ENCODE measurements around the gene SACM1L. TPM values are rescaled to one million over a fixed set of nuclear protein-coding genes. Genes with fewer than 3 reads are reported as not detected.

SACM1L gene
- total and polyA plus RNA-seq, 2 donors (not counting 3 experiments of a cell fraction or from before 2014, with no cell fraction given) = 11.9 to 39.9 TPM

GRCh38 chr3:45754461-45754860 lies 65.3 kb downstream of the SACM1L start:
- no TSS peak for BruUV-seq (replicated peaks)

More at GRCh38 chr3:45754461-45754860, 65.3 kb downstream of the SACM1L start:
- intact Hi-C loops (cut with micrococcal nuclease) = no loop called here
- no peak for TF ChIP-seq CTCF (IDR thresholded peaks at IDR 0.05; ENCODE audit: extremely low read depth in 1 of 2, insufficient read depth in 1 of 2, low read depth in 1 of 2, low read length in 2 of 2)
- TF ChIP-seq MYC (IDR thresholded peaks at IDR 0.05; ENCODE audit: low read depth, low read length) = no peak
- TF ChIP-seq GATA2 (IDR thresholded peaks at IDR 0.05; ENCODE audit: insufficient read depth, insufficient read length, low read depth, low read length) = no peak
- no peak for TF ChIP-seq JUN (IDR thresholded peaks at IDR 0.05; ENCODE audit: borderline replicate concordance, insufficient read depth, insufficient read length, low read depth)
- no peak for TF ChIP-seq EZH2 (IDR thresholded peaks at IDR 0.05; ENCODE audit: borderline replicate concordance, low read depth, low read length, severe bottlenecking)
- no peak for TF ChIP-seq MAX (IDR thresholded peaks at IDR 0.05; ENCODE audit: insufficient read depth, insufficient read length)
- TF ChIP-seq POLR2A (IDR thresholded peaks at IDR 0.05; ENCODE audit: low read depth, low read length) = no peak
- no peak for TF ChIP-seq POLR2AphosphoS5 (IDR thresholded peaks at IDR 0.05; ENCODE audit: insufficient read depth, low read depth, low read length)
- no peak for TF ChIP-seq FOS (IDR thresholded peaks at IDR 0.05; ENCODE audit: borderline replicate concordance, insufficient read depth, low read length)
- no peak overlapping the region for H3K27ac ChIP-seq (ENCODE audit: insufficient read depth, low read depth, low read length)
- H3K9me3 ChIP-seq (replicated peaks; ENCODE audit: control insufficient read depth, insufficient read depth, low read length) = no peaks in the 10 kb centered on the region
- dilution Hi-C loops (cut with MboI; ENCODE audit: extremely low pct_ligation_motif_present, low sequenced_read_pairs) = no loop called here
- no peaks in the 10 kb centered on the region for H3K36me3 ChIP-seq (ENCODE audit: control insufficient read depth in 2 of 2, extremely low read depth in 1 of 2, insufficient read depth in 2 of 2, low read length in 2 of 2)
- CTCF ChIA-PET = no interaction called here
- no peak overlapping the region for H2AFZ ChIP-seq (ENCODE audit: low read depth, low read length)
- no peak overlapping the region for H3K4me3 ChIP-seq (replicated peaks in 1 of 3; ENCODE audit: insufficient read depth in 1 of 3, low read depth in 1 of 3, low read length in 3 of 3)
- H3K9ac ChIP-seq (replicated peaks; ENCODE audit: extremely low read depth, insufficient read depth, low read length) = no peak overlapping the region
- H3K4me2 ChIP-seq (ENCODE audit: insufficient read depth, low read length) = no peak overlapping the region
- no peaks in the 10 kb centered on the region for H3K79me2 ChIP-seq (ENCODE audit: control insufficient read depth, insufficient read depth, low read length)
- POLR2A ChIA-PET = no interaction called here
- DNase-seq (ENCODE audit: low read depth, low spot score) (no peak), FAIRE-seq (no peak)
- H3K9me1 ChIP-seq (replicated peaks; ENCODE audit: control insufficient read depth, extremely low read depth, insufficient read depth, low read length) = no peaks in the 10 kb centered on the region
- H4K20me1 ChIP-seq (replicated peaks; ENCODE audit: control insufficient read depth, extremely low read depth, insufficient read depth, low read length) = no peaks in the 10 kb centered on the region
- H3K4me1 ChIP-seq (ENCODE audit: control insufficient read depth, extremely low read depth, insufficient read depth, low read length) = no peaks in the 10 kb centered on the region
- H3K27me3 ChIP-seq (ENCODE audit: control insufficient read depth in 2 of 2, insufficient read depth in 2 of 2, low read length in 2 of 2) = no peaks in the 10 kb centered on the region

Measured in endothelial cell of umbilical vein (primary cell).